HG03469 (cell line): ENCODE data around the gene RIN1.
"Not testable (repeated sequence)": the region's sequence is repeated elsewhere in the genome, so short reads cannot be mapped to it uniquely, and the experiment has no call there.

ENCODE experiments used
- ATAC-seq: cut with Tn5 transposase; IDR thresholded peaks from one replicate; pipeline ENCODE4 v1.9.1; 2021; ENCODE audit warnings: mild to moderate bottlenecking, moderate library complexity, moderate number of reproducible peaks; ENCODE audit not compliant: unreplicated experiment

Gene RIN1

DNA sequence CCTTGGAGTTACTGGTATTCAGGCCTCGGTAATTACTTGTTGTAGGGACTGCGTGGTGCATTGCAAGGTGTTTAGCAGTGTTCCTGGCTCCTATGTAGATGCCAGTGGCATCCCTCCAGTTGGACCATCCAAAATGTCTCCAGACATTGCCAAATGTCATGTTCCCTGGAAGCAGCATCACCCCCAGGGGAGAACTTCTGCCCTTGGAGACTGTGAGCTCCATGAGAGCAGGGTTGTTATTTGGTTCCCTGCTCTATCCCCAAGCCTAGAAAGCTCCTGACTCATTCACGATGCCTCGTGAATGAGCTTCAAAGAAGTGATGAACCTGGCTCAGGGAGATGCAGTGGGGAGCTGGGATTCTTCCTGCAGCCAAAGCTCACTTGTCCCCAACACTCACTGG lies 14.6 kb downstream of the RIN1 start:
- ATAC-seq: no peak

DNA sequence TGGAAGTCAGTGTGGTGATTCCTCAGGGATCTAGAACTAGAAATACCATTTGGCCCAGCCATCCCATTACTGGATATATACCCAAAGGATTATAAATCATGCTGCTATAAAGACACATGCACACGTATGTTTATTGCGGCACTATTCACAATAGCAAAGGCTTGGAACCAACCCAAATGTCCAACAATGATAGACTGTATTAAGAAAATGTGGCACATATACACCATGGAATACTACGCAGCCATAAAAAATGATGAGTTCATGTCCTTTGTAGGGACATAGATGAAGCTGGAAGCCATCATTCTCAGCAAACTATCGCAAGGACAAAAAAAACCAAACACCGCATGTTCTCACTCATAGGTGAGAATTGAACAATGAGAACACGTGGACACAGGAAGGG lies 15.5 kb downstream of the RIN1 start:
- ATAC-seq: not testable (repeated sequence)

DNA sequence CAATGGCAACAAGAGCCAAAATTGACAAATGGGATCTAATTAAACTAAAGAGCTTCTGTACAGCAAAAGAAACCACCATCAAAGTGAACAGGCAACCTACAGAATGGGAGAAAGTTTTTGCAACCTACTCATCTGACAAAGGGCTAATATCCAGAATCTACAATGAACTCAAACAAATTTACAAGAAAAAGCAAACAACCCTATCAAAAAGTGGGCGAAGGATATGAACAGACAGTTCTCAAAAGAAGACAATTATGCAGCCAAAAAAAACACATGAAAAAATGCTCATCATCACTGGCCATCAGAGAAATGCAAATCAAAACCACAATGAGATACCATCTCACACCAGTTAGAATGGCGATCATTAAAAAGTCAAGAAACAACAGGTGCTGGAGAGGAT lies 15.9 kb downstream of the RIN1 start:
- not testable (repeated sequence) for ATAC-seq

DNA sequence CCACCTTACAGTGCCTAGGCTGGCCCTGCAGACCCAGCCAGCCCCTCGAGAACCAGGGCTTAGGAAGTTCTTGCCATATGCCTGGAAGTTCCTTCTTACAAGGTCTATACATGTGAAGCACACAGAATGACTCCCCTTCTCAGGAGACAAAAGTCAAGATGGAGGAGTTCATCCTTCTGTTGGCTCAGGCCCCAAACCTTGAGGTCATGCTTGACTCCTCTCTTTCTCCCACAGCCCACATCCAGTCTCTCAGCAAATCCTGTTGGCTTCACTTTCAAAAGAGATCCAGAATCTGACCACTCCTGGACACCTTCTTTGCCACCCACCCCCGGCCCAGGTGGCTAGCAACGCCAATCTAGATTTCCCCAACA lies 17.6 kb downstream of the RIN1 start:
- no peak for ATAC-seq

DNA sequence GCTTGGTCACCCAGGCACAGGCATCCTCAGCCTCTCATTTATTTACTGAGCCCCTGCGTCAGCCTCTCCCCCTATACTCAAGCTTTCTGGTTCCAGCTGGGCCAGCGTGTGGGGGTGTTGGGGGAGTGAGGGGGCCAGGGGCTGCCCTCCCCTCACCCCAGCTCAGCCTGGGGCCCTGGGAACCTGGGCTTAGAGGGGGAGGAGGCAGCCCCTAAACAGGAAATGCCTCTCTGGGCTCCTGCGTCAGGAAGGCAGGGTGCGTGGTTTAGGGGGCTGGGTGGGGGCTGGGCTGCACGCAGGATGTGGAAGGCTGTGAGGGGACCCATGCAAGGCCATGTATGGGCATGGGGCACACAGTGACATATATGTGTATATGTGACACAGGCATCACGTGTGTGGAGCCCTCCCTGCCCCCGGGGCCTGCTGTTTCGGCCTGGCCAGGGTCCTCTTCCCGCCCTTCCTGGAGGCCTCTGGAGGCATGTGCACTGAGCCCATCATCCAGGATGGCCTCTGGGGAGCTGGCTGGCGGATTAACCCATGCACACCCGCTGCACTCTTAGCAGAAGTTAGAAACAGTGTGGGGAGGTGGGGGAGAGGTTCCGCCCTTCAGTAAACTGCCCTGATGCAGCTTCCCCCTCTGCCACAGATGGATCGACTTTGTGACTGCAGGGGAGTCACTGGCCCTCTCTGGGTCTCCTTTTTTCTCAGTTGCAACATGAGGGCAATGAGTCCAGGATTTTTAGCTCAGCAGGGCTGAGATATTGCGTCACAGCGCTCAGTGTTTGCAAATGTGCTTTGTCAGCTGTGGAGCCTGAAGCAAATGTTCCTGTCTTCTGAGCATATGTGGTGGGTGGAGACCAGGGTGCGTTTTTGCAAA lies 18.3 kb downstream of the RIN1 start:
- no peak for ATAC-seq

DNA sequence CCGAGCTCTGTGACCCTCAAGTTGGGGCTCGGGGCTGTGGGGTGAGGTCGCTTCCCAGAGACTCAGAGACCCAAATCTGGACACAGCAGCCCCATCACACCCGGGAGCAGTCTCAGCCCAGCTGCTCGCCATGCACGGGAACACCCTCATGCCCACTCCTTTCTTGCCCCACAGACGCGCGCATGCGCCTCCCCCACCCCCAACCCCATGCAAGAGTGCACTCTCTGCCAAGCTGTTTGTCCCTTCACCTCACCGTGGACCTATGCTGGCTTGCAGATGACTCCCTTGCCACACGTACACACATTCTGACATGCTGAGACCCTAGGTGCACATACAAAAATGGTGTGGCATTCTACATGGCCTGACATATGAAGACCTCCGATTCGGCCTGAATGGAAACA lies 18.9 kb downstream of the RIN1 start:
- ATAC-seq: no peak

DNA sequence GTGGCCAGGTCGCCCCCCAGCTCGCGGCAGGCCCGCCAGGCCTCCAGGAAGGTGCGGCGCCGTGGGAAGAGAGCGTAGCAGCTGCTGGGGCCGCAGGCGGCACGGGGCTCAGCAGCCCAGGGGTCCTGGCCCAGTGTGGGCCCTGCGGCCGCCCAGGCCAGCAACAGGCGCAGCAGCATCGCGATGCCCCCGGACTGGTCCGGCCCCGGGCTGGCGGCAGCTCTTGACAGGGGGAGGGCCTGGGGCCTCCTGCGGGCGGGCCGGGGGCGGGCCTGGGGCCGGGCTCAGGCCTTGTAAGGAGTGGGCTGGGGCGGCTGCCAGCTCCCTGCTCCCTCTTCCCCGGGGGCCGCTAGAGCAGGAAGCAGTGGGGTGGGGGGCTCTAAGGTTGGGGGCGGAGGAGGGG lies 19.4 kb downstream of the RIN1 start, which contains the start of gene CD248:
TSS of gene CD248 (minus strand) at position 196 of the 403 bp plus-strand sequence. CDS start at position 179, 17 bp downstream.
- no peak for ATAC-seq

DNA sequence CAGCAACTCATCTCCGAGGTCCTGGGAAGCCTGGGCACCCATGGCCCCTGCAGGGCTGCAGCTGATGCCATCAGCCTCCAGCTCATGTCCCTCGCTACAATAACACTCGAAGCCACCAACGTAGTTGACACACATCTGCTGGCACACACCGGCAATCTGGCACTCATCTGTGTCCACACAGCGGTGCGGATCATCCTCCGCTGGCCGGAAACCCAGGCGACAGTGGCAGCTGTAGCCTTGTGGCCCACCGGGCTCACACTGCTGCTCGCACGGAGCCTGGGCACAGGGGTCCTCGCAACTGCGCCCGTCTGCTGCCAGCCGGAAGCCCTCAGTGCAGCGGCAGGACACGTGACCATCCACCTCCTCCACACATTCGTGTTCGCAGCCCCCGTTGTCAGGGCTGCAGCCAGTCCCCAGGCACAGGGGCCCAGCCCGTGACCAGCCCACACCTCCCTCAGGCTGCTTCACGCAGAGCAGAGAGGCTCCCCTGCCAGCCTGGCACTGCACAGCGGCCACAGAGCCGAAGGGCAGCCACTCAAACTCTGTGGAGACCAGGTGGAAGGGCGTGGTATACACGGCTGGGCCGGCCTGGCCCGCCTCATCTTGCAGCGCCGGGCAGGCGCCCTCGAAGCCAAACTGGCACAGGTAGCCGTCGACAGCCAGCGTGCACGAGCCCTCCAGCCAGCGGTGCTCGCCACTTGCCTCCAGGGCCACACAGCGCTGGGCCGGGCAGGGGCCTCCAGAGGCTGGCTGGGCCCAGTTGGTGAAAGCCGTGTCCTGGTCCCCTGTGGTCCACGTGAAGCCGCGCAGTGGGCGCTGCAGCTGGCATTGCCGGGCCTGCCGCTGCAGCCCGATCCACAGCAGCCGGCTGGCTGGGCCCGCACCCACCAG lies 20.1 kb downstream of the RIN1 start:
- no peak for ATAC-seq

DNA sequence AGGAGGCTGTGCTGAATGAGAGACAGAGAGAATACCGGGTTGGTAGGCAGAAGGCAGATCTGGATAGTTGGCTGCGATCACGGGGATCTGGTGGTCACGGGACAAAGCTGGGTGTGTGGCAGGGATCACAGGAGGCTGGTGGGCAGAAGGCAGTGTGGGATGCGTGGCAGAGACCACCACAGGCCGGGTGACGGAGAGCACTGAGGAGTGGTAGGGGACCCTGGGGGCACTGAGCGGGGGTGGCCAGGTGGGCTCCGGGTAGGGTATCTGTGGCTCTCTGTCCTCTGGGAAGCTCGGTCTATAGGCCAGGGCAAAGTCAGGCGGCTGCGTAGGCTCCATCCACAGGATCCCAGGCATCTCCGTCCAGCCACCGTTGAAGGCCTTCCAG lies 20.7 kb downstream of the RIN1 start:
- no peak for ATAC-seq

DNA sequence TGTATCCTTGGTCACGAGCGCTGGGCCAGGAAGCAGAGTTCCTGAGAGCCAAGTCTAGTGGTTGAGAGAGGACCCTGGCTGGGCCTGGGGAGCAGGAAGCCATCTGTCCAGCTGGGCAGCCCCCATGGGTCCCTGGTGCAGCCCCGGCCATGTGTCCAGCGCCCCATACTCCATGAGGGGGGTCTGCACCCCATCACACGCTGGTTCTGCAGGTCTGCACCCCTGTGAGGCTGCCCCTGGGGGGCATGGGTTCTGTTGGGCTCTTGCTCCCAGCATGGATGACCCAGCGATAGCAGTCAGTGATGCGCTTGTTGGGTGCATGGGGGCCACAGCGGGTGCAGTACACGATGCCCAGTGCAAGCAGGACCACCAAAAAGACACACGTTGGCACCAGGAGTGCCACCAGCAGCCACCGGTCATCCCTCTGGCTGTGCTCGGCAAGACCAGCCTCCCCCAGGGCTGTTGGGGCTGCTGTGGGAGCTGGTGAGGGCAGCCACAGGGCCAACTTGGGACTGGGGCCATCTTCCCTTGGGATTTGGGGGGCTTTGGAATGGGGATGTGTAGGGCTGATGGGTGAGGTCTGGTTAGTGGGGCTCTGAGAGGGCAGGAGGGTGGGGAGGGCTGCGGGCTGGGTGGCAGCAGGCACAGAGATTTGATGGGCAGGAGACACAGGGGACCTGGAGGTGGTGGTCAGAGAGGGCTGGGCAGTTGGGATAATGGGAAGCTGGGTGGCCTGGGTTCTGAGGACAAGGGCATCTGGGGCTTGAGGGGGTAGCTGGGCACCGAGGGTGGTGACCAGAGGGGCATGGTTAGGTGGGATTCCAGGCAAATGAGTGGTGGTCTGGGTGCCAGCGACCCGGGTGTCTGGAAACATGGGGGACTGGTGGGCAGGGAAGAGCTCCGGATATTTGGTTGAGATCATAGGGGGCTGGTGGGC lies 21.4 kb downstream of the RIN1 start:
- ATAC-seq: no peak

DNA sequence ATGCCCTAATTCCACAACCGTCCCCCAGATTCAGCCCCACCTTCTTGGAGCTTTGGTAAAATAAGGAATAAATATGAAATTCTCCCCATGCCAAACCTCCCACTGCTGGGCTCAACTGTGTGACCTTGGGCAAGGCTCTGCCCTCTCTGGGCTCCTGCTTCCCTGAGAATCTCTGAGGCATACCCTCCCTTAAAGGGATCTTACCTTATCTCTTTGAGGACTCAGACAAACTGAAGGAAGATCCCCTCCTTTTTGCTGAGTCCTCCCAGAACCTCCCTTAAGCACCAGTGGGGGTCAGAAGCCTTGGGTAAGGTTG lies 22.1 kb downstream of the RIN1 start:
- no peak for ATAC-seq

DNA sequence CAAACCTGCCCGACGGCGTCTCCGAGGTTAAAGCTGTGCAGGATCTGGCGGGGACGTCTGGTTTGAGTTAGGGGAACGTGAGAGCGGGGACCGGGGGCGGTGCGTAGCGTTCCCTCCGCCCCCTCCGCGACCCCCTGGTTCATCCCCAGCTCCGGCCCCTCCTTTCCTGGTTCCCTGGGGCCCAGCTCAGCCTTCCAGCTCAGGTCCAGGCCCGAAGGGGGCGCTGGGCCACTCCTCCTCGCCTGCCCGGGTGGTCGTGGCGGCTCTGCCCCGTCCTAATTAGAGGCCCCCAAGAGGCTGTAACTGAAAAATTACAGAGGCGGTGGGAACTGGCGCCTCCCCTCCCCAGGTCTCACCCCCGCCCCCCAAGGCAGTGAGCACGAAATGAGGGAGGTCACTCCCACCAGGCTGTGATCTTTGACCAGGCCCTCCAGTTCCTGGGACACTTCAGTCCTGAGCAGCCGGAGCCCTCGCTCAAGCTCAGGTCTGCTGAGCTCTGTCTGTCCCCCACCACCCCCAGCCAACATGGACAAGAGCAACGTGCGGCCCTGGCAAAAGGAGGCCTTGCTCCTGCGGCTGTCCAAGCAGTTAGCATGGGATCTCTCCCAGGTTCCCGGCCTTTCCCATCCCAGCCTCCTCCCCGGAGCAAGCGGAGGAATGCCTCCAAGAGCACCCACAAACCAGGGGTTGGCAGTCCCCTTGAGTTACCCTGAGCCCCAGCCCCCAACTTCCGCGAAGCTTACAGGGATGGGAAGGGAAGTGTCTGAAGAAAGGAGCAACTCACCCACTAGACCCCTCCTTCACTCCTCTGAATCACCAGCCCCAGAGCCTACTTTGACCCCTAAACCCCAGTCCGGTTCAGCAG lies 22.7 kb downstream of the RIN1 start:
- ATAC-seq: no peak

DNA sequence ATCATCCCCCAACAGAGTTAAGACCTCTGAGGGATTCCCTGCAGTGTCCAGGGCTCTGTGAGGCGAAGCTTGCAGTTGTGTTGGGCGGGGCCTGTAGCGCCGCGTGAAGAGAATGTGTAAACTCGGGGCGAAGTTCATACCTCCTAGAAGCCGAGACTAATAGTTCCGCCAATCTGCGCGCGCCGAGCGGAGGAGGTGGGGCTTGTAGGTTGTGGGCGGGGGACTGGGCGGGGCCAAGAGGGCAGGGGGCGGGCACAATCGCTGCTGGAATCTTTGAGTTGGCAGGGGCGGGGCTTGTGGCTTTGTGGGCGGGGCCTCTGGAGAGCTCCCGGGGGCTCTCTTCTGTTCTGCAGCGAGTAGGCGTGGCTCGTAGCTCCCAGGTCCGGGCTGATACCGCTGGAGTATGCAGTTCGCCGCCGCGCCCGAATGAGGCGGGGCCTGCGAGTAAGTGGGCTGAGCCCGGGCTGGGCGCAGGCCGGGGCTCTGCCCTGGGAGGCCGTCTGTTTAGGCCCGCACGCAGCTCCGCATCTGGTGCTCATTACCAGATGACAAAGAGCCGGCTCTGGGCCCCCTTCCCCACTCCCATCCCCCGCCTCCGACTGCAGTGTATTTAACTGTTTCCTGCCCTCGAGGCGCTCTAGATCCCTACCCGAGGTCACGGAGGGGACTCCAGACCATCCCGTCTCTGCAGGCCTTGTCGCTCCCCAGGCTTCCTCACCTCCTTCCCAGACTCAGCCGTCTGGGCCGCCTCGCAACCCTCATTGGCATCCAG lies 23.5 kb downstream of the RIN1 start:
- peak; percentile 25 for ATAC-seq

DNA sequence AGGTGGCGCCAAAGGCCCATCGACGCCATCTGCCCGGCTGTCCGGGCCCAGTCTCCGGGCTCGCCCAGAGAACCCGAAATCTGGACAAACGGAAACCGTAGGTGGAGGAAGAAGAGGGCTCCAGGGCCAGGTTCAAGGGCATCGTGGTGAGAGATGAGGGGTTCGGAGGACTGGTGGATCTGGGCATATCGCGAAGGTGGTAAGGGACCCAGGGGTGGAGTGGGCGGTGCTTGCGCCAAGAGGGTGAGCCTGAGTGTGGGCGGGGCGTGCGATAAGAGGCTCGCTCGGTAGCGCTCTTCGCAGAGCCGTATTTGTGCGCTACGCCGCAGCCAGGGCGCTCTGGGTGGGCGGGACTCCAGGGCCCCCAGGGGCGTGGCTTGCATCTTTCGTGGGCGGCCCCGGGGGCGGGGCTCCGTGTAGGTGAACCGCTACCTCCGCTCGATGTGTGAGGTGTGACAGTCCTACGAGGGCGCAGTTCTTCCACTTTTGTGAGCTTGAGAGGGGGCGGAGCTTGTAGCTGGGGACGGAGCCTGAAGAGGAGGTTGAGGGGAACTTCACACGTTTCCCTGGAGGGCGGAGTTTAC lies 24.2 kb downstream of the RIN1 start:
- peak; percentile 47 for ATAC-seq

DNA sequence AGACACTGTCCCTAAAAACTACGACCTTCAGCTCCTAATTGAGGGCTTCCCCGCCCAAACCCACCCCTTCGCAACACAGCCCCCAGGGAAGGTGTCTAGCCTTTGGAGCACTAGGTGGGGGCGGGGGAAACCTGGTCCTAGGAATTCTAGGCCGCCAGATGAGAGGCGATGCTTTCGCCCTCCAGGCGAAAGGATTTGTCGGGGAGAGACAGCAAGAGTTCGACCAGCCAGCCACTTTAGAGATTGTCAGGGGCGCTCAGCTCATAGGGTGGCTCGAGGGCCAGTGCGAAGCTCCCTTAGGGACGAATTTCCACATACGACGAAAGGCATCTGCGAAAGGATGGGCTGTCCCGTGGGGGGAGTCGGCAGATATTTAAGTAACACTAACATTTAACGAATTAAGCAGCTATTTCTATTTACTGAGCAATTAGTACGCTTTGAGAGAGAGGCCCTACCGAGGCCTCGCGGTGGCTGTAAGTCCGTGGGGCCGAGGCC lies 24.7 kb downstream of the RIN1 start:
- ATAC-seq: peak; percentile 26

DNA sequence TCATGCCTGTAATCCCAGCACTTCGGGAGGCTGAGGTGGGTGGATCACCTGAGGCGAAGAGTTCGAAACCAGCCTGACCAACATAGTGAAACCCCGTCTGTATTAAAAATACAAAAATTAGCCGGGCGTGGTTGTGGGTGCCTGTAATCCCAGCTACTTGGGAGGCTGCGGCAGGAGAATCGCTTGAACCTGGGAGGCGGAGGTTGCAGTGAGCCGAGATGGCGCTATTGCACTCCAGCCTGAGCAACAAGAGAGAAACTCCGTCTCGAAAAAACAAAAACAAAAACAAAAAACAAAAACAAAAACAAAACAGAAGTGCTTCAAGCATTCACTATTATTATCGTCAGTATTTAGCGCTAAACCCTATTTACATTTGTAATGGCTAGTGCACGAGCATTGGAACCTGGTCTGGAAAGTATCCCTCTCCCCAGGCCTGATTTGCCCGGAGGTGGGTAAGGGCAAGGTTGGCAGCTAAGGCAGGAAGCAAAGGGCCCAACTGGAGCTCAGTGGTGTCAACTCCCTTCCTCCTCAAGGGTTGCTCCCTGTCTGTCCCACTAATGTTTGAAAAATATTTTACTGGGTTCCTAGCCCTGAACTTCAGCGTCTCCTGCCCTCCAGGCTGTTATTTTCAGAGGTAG lies 25.3 kb downstream of the RIN1 start:
- ATAC-seq: not testable (repeated sequence)

DNA sequence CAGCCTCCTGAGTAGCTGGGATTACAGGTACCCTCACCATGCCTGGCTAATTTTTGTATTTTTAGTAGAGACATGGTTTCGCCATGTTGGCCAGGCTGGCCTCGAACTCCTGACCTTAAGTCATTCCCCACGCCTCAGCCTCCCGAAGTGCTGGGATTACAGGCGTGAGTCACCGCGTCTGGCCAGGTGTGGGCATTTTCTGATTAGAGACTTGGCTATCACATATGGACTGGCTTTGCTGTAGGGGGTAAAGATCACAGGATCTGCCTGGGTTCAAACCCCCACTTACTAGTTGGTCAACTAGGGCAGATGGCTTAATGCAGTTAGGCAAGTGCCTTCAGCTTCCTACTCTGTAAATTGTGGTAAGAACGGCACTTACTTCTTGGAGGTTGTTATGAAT lies 25.9 kb downstream of the RIN1 start:
- no peak for ATAC-seq

DNA sequence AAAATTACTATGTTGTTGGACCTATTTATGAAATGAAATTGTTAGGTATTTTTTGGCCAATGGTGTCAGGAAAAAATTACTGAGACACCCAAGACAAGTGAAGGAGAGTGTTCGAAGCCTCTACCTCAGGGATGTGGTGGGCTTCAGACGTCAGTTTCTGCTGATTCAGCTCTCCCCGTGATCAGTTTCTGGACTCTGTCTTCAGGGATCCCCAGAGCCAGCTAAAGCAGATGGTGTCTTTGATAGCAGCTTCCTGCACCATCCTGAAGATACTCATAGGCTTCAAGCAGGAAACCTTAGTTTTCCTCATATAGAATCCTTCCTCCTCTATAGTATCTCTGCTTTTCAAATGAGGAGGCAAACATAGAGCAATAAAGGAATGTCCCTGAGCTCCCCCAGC lies 26.8 kb downstream of the RIN1 start:
- ATAC-seq: no peak
